HCT116 (cell line): ENCODE results near the gene HIVEP3. TPM values are rescaled to one million over a fixed set of nuclear protein-coding genes. Genes with fewer than 3 reads are reported as not detected.

Experiments
- ATAC-seq: fragments of 200-7000 bp; cut with Tn5 transposase; 2 replicates; pipeline ENCODE4 v1.9.1; 2020; ENCODE audit warnings: mild to moderate bottlenecking, moderate library complexity
- BruUV-seq: library from RNA; stranded (reverse); fragments of 400-500 nt; replicated peaks from 2 replicates; lab custom pipeline; 2021; lab: Mats Ljungman, UMichigan
- CTCF ChIA-PET: fragments of 300-600 bp; sonication (Branson Sonifier 250); formaldehyde crosslinking; loops from one replicate; lab custom pipeline; 2021; ENCODE audit warnings: antibody characterized with exemption; lab: Charles Lee
- POLR2A ChIA-PET: fragments of 300-600, 350-600 bp; sonication (Branson Sonifier 250); formaldehyde crosslinking; loops from one replicate; lab custom pipeline; 2021; ENCODE audit warnings: antibody characterized with exemption; lab: Charles Lee
- RAD21 ChIA-PET, 2 experiments: fragments of 300-600 bp; sonication (Branson Sonifier 250); formaldehyde crosslinking; loops; one replicate each; lab custom pipeline; 2023; ENCODE audit warnings: low total read pairs in 2 of 2; ENCODE audit not compliant: uncharacterized antibody in 2 of 2, unreplicated experiment in 2 of 2, low non-redundant PET in 1 of 2; lab: Charles Lee
- DNase-seq: peaks from one replicate; pipeline ENCODE4 v3.0.0-alpha.2; 2010; ENCODE audit warnings: low read depth, low spot score
- H2AFZ ChIP-seq: fragments of 200-600 bp; shearing (Covaris generic), sonication (generic); 2 replicates; pipeline ENCODE4 v1.6.1; 2017; ENCODE audit warnings: low read depth, mixed run types, mixed read lengths, antibody characterized with exemption, low read length; ENCODE audit not compliant: poor library complexity, severe bottlenecking
- H3K27ac ChIP-seq: 2 replicates; pipeline ENCODE4 v1.5.1; 2012; ENCODE audit warnings: low read depth, low read length
- H3K27me3 ChIP-seq: fragments of 200-600 bp; sonication (generic); 2 replicates; pipeline ENCODE4 v1.6.1; 2016; ENCODE audit warnings: mixed run types, low read length, mixed read lengths; ENCODE audit not compliant: insufficient read depth
- H3K36me3 ChIP-seq, 2 experiments: fragments of 200-500 bp in 1 of 2; fragments of 200-600 bp in 1 of 2; sonication (Bioruptor generic) in 1 of 2; sonication (generic) in 1 of 2; 2 replicates each; pipeline versions ENCODE4 v1.5.1 to v1.6.1; 2014 to 2016; ENCODE audit warnings: low read length in 2 of 2, inconsistent platforms in 1 of 2, mixed read lengths in 1 of 2, mixed run types in 1 of 2; ENCODE audit not compliant: insufficient read depth in 2 of 2, control insufficient read depth in 1 of 2
- H3K4me1 ChIP-seq, 2 experiments: fragments of 200-600 bp in 1 of 2; sonication (generic) in 1 of 2; 2 replicates each; pipeline versions ENCODE4 v1.5.1 to v1.6.1; 2012 to 2017; ENCODE audit warnings: low read length in 2 of 2, inconsistent platforms in 1 of 2, mild to moderate bottlenecking in 1 of 2, mixed read lengths in 1 of 2, mixed run types in 1 of 2, moderate library complexity in 1 of 2; ENCODE audit not compliant: insufficient read depth in 2 of 2, control insufficient read depth in 1 of 2
- H3K4me2 ChIP-seq: fragments of 200-600 bp; sonication (generic); 2 replicates; pipeline ENCODE4 v1.6.1; 2017; ENCODE audit warnings: mixed run types, low read length, mixed read lengths
- H3K4me3 ChIP-seq, 2 experiments: fragments of 200-600 bp in 1 of 2; sonication (generic) in 1 of 2; replicated peaks in 1 of 2; 2 replicates each; pipeline ENCODE4 v1.5.1; 2011 to 2016; ENCODE audit warnings: low read length in 2 of 2, control low read depth in 1 of 2, low read depth in 1 of 2, mild to moderate bottlenecking in 1 of 2, mixed read lengths in 1 of 2, mixed run types in 1 of 2
- H3K79me2 ChIP-seq: fragments of 200-600 bp; sonication (generic); 2 replicates; pipeline ENCODE4 v1.6.1; 2017; ENCODE audit warnings: mild to moderate bottlenecking, mixed run types, low read length, moderate library complexity, mixed read lengths; ENCODE audit not compliant: insufficient read depth
- H3K9ac ChIP-seq: fragments of 200-600 bp; sonication (generic); 2 replicates; pipeline ENCODE4 v1.6.1; 2016; ENCODE audit warnings: low read length, mixed read lengths
- H3K9me2 ChIP-seq: fragments of 200-600 bp; sonication (generic), shearing (Covaris generic); 2 replicates; pipeline ENCODE4 v1.6.1; 2017; ENCODE audit warnings: mixed run types, mild to moderate bottlenecking, moderate library complexity; ENCODE audit not compliant: insufficient read depth
- H3K9me3 ChIP-seq, 2 experiments: fragments of 200-500 bp in 1 of 2; fragments of 200-600 bp in 1 of 2; sonication (Bioruptor generic) in 1 of 2; sonication (generic) in 1 of 2; 2 replicates each; pipeline ENCODE4 v1.6.1; 2014 to 2017; ENCODE audit warnings: low read length in 2 of 2, mixed read lengths in 2 of 2, inconsistent platforms in 1 of 2, low read depth in 1 of 2, mild to moderate bottlenecking in 1 of 2, mixed run types in 1 of 2, moderate library complexity in 1 of 2; ENCODE audit not compliant: control insufficient read depth in 1 of 2, insufficient read depth in 1 of 2
- H4K20me1 ChIP-seq: fragments of 200-600 bp; sonication (generic), shearing (Covaris generic); 2 replicates; pipeline ENCODE4 v1.6.1; 2017; ENCODE audit warnings: mixed run types, mild to moderate bottlenecking, moderate library complexity; ENCODE audit not compliant: insufficient read depth
- CBX3 ChIP-seq: IDR thresholded peaks from 2 replicates; pipeline ENCODE4 v1.6.1; 2012; ENCODE audit warnings: low read depth
- EGR1 ChIP-seq: IDR thresholded peaks from 2 replicates; pipeline ENCODE4 v1.6.1; 2012; ENCODE audit warnings: low read depth
- ELF1 ChIP-seq: IDR thresholded peaks from 2 replicates; pipeline ENCODE4 v1.6.1; 2012; ENCODE audit warnings: low read depth, borderline replicate concordance
- EZH2phosphoT487 ChIP-seq: fragments of 200-600 bp; IDR thresholded peaks from 2 replicates; pipeline ENCODE4 v1.6.1; 2018; ENCODE audit warnings: antibody characterized with exemption, borderline replicate concordance
- FOSL1 ChIP-seq: IDR thresholded peaks from 2 replicates; pipeline ENCODE4 v1.6.1; 2012; ENCODE audit warnings: low read depth
- POLR2A ChIP-seq: IDR thresholded peaks from 2 replicates; pipeline ENCODE4 v1.7.0; 2011; ENCODE audit warnings: borderline replicate concordance; ENCODE audit not compliant: insufficient read depth, insufficient read length; ENCODE audit errors: extremely low read depth
- RAD21 ChIP-seq: IDR thresholded peaks from 2 replicates; pipeline ENCODE4 v1.6.1; 2012; ENCODE audit warnings: low read depth, mild to moderate bottlenecking
- SIN3A ChIP-seq: IDR thresholded peaks from 2 replicates; pipeline ENCODE4 v1.6.1; 2012; ENCODE audit warnings: low read depth
- SP1 ChIP-seq: IDR thresholded peaks from 2 replicates; pipeline ENCODE4 v1.6.1; 2012; ENCODE audit warnings: low read depth
- YY1 ChIP-seq: IDR thresholded peaks from 2 replicates; pipeline ENCODE4 v1.6.1; 2011; ENCODE audit warnings: low read length, low read depth, moderate library complexity, mild to moderate bottlenecking; ENCODE audit not compliant: insufficient replicate concordance; ENCODE audit errors: extremely low read depth
- ZFX ChIP-seq: fragments of 450-650 bp; IDR thresholded peaks from 2 replicates; pipeline ENCODE4 v1.6.1; 2017
- ZNF274 ChIP-seq: fragments of 200-500 bp; sonication (Bioruptor generic); IDR thresholded peaks from 2 replicates; pipeline ENCODE4 v1.6.1; 2014; ENCODE audit warnings: mild to moderate bottlenecking, low read depth, low read length, inconsistent platforms
- intact Hi-C: fragments of 100-400 bp; cut with micrococcal nuclease; formaldehyde crosslinking; loops from 2 replicates; pipeline ENCODE4 v1.10.0; 2022
- total RNA-seq: library from RNA; stranded (reverse); gene quantifications from one replicate; pipeline ENCODE4 v1.2.1, GENCODE V29; 2021; ENCODE audit not compliant: unreplicated experiment
- TF ChIP-seq, protein P1 (sequence below), 3 experiments: fragments of 200-600 bp in 1 of 3; sonication (generic) in 1 of 3; IDR thresholded peaks in 2 of 3; conservative IDR thresholded peaks in 1 of 3; 2 replicates each; pipeline ENCODE4 v1.5.1; 2012 to 2017; ENCODE audit warnings: low read depth in 2 of 3, low read length in 2 of 3, antibody characterized with exemption in 1 of 3, borderline replicate concordance in 1 of 3, control low read depth in 1 of 3, mild to moderate bottlenecking in 1 of 3, mixed read lengths in 1 of 3, mixed run types in 1 of 3, moderate library complexity in 1 of 3; ENCODE audit not compliant: insufficient read depth in 1 of 3
- TF ChIP-seq, protein P2 (sequence below): IDR thresholded peaks from 2 replicates; pipeline ENCODE4 v1.6.1; 2012; ENCODE audit warnings: low read depth
- TF ChIP-seq, protein P3 (sequence below): IDR thresholded peaks from 2 replicates; pipeline ENCODE4 v1.6.1; 2012

HIVEP3 gene
- total RNA-seq, 1 experiment from 2014 or later = 7.1 TPM

DNA sequence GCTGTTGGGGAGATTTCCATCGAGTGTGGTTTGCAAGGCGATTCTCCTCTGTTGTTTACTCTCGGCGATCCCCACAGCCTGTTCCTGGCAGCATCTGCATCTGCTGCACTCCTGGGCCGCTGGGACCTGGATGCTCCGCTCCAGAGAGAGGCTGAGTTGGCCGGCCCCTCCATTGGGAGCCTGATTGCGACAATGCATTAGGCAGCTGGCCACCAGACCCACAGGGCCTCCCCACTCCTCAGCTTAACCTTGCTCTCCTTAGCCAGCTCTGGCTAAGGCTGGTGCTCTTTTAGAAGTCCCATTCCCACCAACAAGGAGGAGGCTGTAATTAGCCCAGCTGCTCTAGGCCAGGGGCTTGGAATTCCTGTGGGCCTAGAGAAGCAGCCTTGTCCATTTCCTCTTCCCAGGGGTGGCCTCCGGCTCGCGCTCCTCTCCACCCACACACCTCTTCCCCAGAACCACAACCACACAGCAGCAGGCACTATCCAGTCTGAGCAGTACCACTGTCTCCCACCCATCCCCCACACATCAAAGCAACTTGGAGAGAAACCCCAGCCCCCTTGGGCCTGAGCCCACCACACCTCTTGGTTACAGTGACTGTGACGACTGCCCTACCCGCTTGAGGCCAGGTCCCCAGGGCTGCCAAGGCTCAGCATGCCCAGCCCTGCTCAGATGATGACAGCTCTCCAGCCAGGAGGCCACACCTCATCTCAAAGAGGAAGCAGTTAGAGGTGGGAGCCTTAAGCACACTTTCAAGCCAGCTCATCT is 240.4 kb downstream of the HIVEP3 start:
- ATAC-seq (no peak), DNase-seq (no peak)
- Histone ChIP-seq H3K4me2 (no peak overlapping the region), H3K9me2 (no peaks in the 10 kb centered on the region), H3K27ac (no peak overlapping the region; the same call in 1 of the 2 replicates), H3K79me2 (no peaks in the 10 kb centered on the region), H3K36me3 (no peaks in the 10 kb centered on the region), H3K9me3 (no peaks in the 10 kb centered on the region), H3K4me1 (peaks cover 6 to 17% of the 10 kb centered on the region in 2 experiments), H4K20me1 (no peaks in the 10 kb centered on the region), H3K4me3 (no peak overlapping the region), H2AFZ (no peak overlapping the region), H3K9ac (no peak overlapping the region), H3K27me3 (no peaks in the 10 kb centered on the region)
- TF ChIP-seq, protein P1, sequence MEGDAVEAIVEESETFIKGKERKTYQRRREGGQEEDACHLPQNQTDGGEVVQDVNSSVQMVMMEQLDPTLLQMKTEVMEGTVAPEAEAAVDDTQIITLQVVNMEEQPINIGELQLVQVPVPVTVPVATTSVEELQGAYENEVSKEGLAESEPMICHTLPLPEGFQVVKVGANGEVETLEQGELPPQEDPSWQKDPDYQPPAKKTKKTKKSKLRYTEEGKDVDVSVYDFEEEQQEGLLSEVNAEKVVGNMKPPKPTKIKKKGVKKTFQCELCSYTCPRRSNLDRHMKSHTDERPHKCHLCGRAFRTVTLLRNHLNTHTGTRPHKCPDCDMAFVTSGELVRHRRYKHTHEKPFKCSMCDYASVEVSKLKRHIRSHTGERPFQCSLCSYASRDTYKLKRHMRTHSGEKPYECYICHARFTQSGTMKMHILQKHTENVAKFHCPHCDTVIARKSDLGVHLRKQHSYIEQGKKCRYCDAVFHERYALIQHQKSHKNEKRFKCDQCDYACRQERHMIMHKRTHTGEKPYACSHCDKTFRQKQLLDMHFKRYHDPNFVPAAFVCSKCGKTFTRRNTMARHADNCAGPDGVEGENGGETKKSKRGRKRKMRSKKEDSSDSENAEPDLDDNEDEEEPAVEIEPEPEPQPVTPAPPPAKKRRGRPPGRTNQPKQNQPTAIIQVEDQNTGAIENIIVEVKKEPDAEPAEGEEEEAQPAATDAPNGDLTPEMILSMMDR (IDR thresholded peaks at IDR 0.05 in 2 of 3, conservative IDR thresholded peaks at IDR 0.05 in 1 of 3; ENCODE audit: borderline replicate concordance in 1 of 3, insufficient read depth in 1 of 3, low read depth in 2 of 3, low read length in 2 of 3) = no peak
- no peak for TF ChIP-seq YY1
- CTCF ChIA-PET = no interaction called here
- RAD21 ChIA-PET = no interaction called here
- POLR2A ChIA-PET = no interaction called here
- BruUV-seq = no TSS peak
- intact Hi-C loops = no loop called here

DNA sequence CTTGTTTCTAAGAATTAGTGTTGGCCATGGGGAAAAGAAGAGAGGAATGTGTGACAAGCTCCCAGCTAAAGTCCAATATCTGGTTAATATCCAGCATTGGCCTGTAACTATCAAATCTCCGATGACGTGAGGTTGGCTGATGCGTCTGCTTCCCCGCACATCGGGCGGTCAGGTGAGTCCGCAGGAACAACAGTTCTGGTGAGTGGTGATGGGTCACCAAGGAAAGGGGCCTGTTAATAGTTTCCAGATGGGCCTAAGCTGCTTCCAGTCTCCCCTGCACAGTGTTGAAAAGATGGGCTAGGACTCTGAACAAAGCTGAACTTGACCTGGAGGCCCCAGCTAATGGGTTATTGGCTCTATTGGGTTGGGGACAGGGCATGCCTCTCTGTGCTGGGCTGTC is 241.1 kb downstream of the HIVEP3 start:
- H2AFZ ChIP-seq = no peak overlapping the region
- no peak for ATAC-seq
- no peaks in the 10 kb centered on the region for H3K36me3 ChIP-seq
- TF ChIP-seq FOSL1 (no peak), YY1 (no peak), SP1 (no peak), POLR2A (no peak), RAD21 (no peak), ZNF274 (no peak), EZH2phosphoT487 (no peak), ZFX (no peak), CBX3 (no peak), SIN3A (no peak), EGR1 (no peak), ELF1 (no peak)
- TF ChIP-seq, protein P2, sequence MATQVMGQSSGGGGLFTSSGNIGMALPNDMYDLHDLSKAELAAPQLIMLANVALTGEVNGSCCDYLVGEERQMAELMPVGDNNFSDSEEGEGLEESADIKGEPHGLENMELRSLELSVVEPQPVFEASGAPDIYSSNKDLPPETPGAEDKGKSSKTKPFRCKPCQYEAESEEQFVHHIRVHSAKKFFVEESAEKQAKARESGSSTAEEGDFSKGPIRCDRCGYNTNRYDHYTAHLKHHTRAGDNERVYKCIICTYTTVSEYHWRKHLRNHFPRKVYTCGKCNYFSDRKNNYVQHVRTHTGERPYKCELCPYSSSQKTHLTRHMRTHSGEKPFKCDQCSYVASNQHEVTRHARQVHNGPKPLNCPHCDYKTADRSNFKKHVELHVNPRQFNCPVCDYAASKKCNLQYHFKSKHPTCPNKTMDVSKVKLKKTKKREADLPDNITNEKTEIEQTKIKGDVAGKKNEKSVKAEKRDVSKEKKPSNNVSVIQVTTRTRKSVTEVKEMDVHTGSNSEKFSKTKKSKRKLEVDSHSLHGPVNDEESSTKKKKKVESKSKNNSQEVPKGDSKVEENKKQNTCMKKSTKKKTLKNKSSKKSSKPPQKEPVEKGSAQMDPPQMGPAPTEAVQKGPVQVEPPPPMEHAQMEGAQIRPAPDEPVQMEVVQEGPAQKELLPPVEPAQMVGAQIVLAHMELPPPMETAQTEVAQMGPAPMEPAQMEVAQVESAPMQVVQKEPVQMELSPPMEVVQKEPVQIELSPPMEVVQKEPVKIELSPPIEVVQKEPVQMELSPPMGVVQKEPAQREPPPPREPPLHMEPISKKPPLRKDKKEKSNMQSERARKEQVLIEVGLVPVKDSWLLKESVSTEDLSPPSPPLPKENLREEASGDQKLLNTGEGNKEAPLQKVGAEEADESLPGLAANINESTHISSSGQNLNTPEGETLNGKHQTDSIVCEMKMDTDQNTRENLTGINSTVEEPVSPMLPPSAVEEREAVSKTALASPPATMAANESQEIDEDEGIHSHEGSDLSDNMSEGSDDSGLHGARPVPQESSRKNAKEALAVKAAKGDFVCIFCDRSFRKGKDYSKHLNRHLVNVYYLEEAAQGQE = no peak
- TF ChIP-seq, protein P3, sequence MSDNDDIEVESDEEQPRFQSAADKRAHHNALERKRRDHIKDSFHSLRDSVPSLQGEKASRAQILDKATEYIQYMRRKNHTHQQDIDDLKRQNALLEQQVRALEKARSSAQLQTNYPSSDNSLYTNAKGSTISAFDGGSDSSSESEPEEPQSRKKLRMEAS = no peak
- H3K79me2 ChIP-seq = no peaks in the 10 kb centered on the region
- H3K27ac ChIP-seq = no peak overlapping the region
- no peak overlapping the region for H3K4me2 ChIP-seq
- ChIA-PET POLR2A (no interaction called here), RAD21 (no interaction called here), CTCF (no interaction called here)
- intact Hi-C loops = no loop called here
- no peaks in the 10 kb centered on the region for H3K9me3 ChIP-seq
- H3K4me1 ChIP-seq = peaks cover 13 to 23% of the 10 kb centered on the region in 2 experiments
- no peaks in the 10 kb centered on the region for H3K9me2 ChIP-seq
- no peak overlapping the region for H3K4me3 ChIP-seq
- H4K20me1 ChIP-seq = no peaks in the 10 kb centered on the region
- no TSS peak for BruUV-seq
- H3K27me3 ChIP-seq = no peaks in the 10 kb centered on the region
- H3K9ac ChIP-seq = no peak overlapping the region
- DNase-seq = no peak
